ENCODE measurements around the gene SENP6.
"Not testable (repeated sequence)": the region's sequence is repeated elsewhere in the genome, so short reads cannot be mapped to it uniquely, and the experiment has no call there.

Gene SENP6

DNA sequence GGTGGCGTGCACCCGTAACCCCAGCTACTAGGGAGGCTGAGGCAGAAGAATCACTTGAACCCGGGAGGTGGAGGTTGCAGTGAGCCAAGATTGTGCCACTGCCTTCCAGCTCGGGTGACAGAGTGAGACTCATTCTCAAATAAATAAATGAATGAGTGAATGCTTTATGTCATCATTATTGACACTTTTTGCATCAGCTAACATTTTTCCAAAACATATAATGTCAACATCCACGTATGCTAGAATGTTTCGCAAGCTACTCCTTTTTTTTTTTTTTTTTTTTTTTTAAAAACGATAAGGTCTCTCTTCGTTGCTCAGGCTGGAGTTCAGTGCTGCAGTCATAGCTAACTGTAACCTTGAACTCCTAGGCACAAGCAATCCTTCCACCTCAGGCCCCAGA lies 72.2 kb downstream of the SENP6 start:
- no peak for DNase-seq

DNA sequence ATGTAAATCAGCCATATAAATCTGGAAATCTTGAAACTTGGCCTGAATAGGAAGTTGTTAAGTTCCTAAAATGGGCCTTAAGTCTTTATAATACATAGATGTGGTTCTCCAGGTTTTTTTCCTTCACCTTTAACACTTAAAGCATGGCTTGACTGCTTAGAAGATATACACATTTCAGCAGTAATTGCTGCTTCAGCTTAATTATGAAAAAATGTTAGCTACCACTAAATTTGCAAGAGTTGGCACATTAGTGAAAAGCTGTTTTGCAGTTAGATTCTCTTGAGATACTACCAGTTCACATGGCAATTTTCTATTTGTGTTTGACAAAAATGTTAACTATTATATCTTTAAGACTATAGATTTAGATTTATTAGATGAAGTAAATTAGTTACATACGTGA lies 74.7 kb downstream of the SENP6 start:
- DNase-seq = no peak

DNA sequence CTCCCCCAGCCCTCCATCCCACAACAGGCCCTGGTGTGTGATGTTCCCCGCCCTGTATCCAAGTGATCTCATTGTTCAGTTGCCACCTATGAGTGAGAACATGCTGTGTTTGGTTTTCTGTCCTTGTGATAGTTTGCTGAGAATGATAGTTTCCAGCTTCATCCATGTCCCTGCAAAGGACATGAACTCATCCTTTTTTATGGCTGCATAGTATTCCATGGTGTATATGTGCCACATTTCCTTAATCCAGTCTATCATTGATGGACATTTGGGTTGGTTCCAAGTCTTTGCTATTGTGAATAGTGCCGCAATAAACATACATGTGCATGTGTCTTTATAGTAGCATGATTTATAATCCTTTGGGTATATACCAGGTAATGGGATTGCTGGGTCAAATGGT lies 80.9 kb downstream of the SENP6 start:
- not testable (repeated sequence) for DNase-seq

DNA sequence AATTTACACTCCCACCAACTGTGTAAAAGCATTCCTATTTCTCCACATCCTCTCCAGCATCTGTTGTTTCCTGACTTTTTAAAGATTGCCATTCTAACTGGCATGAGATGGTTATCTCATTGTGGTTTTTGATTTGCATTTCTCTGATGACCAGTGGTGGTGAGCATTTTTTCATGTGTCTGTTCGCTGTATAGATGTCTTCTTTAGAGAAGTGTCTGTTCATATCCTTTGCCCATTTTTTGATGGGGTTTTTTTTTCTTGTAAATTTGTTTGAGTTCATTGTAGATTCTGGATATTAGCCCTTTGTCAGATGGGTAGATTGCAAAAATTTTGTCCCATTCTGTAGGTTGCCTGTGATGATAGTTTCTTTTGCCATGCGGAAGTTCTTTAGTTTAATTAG lies 81.3 kb downstream of the SENP6 start:
- DNase-seq = not testable (repeated sequence)

DNA sequence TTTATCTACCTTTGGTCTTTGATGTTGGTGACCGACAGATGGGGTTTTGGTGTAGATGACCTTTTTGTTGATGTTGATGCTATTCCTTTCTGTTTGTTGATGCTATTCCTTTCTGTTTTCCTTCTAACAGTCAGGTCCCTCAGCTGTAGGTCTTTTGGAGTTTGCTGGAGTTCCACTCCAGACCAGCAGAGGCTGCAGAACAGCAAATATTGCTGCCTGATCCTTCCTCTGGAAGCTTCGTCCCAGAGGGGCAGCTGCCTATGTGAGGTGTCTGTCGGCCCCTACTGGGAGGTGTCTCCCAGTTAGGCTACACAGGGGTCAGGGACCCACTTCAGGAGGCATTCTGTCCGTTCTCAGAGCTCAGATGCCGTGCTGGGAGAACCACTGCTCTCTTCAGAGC lies 85.9 kb downstream of the SENP6 start:
- DNase-seq = not testable (repeated sequence)

DNA sequence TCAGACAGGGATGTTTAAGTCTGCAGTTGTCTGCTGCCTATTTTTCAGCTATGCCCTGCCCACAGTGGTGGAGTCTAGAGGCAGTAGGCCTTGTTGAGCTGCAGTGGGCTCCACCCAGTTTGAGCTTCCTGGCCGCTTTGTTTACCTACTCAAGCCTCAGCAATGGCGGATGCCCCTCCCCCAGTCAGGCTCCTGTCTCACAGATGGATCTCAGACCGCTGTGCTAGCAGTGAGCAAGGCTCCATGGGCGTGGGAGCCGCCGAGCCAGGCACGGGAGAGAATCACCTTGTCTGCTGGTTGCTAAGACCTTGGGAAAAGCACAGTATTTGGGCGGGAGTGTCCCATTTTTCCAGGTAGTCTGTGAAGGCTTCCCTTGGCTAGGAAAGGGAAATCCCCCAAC lies 86.3 kb downstream of the SENP6 start:
- not testable (repeated sequence) for DNase-seq

DNA sequence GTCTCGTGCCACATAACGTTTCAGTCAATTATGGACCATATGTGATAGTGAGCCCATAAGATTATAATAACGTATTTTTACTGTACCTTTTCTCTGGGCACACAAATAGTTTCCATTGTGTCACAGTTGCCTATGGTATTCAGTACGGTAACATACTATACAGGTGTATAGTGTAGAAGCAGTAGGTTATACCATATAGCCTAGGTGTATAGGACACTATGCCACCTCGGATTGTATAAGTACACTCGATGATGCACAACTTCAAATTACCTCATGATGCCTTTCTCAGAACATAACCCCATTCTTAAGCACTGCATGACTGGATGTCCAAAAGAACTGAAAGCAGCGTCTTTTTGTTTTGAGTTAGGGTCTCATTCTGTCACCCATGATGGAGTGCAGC lies 87.9 kb downstream of the SENP6 start:
- no peak for DNase-seq

DNA sequence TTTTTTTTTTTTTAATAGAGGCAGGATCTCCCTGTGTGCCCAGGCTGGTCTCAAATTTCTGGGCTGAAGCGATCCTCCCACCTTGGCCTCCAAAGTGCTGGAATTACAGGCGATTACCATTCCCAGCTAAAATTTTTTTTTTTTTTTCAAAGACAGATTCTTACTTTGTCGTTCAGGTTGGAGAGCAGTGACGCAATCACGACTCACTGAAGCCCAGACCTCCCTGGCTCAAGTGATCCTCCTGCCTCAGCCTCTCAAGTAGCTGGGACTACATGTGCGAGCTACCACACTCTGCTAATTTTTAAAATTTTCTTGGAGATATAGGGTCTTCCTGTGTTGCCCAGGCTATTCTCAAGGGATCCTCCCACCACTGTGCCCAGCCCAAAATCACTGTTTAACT lies 89.3 kb downstream of the SENP6 start:
- DNase-seq = no peak

DNA sequence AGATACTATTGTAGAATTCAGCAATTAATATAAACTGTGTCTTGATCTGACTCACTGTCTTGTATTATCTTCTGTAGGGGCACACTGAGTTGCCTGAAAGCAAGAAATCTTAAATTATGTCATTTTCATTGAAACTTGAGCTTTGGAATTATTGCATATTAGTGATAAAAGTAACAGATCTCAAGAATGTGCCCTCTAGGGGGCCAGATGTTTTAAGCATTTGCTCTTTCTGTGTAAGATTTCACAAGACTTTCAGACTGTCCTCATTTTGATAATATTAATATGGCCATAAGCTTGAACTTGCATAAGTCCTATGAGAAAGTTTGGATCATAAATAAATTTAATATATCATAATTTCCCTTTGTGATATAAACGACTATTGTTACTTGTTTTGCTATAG lies 91.9 kb downstream of the SENP6 start:
- no peak for DNase-seq

DNA sequence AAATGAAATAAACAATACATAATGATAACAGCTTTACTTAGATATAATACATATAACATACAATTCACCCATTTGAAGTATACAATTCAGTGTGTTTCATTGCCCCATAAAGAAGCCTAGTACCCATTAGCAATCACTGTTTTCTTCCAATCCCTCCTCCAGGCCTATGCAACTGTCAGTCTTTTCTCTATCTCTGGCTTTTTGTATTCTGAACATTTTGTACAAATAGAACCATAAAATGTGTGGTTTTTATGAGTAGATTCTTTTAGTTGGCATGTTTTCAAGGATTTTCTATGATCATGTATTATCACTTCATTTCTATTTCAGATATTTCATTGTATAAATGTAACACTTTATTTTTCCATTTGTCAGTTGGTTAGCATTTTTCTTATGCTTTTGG lies 92.7 kb downstream of the SENP6 start:
- no peak for DNase-seq

DNA sequence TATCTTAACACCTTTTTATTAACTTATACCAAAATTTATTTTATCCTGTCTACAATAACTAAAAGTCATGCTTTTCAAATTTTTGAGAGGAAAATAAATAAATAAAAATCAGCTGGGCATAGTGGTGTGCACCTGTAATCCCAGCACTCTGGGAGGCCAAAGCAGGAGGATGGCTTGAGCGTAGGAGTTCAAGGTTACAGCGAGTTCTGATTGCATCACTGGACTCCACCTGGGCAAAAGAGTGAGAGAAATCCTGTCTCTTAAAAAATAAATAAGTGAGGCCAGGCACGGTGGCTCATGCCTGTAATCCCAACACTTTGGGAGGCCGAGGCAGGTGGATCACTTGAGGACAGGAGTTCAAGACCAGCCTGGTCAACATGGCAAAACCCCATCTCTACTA lies 106.7 kb downstream of the SENP6 start:
- DNase-seq = not testable (repeated sequence)

DNA sequence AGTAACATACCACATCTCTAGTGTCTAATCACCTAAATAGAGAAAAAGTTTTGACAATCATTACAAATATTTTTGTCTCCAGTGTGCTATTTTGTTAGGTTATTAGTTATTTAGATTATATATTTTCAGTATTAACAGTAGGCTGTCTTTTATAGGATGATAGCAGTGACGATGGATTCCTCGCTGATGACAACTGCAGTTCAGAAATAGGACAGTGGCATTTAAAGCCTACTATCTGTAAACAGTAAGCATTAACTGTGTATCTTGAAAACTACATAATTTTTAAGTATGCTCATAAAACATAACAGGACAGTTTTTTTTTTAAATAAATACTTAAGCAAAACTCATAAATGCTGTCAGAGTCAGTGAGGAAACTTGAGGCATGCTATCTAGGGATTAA lies 109.5 kb downstream of the SENP6 start:
- no peak for DNase-seq

DNA sequence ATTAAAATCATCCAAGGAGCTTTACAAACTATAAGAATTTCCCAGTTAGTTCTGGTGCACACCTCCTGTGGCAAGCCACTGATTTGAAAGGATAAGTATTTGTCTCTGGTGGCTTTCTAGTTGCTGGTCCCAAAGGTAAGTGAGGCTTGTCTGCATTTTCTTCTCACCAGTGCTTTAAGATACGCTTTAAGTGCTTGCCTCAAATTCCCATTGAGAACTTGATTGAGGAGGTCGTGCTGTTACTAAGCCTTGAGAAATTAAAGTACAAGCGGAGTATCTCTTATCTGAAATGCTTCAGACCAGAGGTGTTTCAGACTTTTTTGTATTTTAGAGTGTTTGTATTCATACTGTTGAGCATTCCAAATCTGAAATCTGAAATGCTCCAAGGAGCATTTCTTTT lies 117.5 kb downstream of the SENP6 start:
- no peak for DNase-seq

DNA sequence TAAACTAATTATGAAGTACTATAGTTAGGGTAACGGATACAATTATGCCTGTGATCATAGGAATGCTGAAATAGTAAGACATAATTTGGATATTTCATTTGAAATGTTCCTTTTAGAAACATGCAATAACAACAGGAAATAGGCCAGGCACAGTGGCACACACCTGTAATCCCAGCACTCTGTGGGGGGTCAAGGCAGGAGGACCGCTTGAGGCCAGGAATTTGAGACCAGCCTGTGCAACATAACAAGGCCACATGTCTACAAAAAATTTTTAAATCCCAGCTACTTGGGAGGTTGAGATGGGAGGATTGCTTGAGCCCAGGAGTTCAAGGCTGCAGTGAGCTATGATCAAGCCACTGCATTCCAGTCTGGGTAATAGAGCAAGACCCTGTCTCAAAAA lies 121.7 kb downstream of the SENP6 start:
- DNase-seq = no peak

DNA sequence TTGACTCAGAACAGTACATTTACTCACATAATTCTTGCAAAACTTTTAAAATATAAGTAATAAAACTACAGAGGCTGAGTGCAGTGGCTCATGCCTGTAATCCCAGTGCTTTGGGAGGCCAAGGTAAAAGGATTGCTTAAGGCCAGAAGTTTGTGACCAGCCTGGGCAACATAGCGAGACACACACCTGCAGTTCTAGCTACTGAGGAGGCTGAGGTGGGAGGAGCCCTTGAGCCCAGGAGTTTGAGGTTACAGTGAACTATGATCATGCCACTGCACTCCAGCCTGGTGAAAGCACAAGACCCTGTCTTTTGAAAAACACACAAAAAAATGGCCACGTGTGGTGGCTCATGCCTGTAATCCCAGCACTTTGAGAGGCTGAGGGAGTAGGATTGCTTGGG lies 125.5 kb downstream of the SENP6 start:
- no peak for DNase-seq

DNA sequence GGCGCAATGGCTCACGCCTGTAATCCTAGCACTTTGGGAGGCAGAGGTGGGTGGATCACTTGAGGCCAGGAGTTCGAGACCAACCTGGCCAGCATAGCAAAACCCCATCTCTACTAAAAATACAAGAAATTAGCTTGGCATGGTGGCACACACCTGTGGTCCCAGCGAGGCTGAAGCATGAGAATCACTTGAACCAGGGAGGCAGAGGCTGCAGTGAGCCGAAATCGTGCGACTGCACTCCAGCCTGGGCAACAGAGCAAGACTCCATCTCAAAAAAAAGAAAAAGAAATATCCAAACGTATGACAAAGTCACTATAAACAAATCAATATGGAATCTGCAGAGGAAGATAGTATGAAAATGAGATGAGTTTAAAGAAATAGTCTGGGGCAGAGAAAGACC lies 129.3 kb downstream of the SENP6 start:
- DNase-seq = not testable (repeated sequence)

DNA sequence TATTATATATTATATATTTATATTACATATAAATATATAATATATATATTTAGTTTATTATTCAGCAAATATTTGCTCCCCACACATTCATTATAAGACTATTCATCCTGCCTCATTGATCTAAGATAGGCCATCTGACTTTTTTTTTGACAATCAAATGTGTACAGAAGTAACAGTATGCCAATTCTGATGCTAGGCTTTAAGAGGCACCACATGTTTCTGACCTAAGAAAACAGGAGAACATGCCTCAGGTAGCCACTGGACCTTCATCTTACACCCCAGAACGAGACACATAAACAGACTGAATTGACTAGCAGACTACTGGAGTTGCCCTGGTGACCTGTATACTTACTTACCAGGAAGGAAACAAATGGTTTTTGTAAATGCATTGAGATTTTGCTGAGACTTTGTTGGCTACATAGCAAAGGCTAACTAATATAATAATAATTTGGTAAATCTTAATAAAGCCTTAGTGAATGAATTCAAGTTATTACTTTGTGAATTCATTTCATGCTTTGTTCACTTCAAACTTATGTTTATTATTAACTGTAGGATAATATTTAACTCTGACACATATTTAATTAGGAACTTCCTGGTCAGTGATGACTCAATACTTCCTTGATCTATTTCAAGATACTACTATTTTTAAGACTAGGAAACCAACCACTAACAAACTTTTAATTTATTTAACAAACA lies 134.0 kb downstream of the SENP6 start:
- DNase-seq = no peak

DNA sequence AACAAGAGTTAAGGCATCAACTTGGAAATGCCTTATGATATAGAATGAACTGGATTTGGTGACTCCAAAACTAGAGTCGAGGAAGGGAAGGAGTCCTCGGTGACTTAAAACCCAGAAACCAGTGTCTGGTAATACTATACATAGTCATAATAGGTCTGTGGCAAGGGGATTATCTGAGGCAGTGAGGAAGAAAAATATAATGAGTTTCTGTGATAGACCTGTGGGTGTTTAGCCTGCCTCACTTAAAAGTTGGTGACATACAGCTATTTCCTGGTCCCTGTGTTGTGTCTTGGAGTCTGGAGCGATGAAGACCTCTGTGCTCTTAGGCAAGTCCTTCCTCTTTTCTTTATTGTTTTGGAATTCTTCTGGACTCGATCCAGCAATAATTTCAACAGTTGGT lies 142.3 kb downstream of the SENP6 start:
- DNase-seq = no peak

DNA sequence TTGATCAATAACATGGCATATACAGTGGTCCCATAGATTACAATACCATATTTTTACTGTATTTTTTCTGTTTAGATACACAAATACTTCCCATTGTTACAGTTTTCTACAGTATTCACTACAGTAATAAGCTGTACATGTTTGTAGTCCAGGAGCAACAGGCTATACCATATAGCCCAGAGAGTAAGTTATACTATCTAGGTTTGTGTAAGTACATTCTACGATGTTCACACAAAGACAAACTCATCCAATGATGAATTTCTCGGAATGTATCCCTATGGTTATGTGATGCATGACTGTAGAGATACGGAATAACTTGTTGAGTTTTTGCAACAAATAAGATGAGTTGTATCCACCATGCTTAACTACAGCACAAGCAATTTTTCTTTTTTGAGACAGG lies 143.7 kb downstream of the SENP6 start:
- no peak for DNase-seq

DNA sequence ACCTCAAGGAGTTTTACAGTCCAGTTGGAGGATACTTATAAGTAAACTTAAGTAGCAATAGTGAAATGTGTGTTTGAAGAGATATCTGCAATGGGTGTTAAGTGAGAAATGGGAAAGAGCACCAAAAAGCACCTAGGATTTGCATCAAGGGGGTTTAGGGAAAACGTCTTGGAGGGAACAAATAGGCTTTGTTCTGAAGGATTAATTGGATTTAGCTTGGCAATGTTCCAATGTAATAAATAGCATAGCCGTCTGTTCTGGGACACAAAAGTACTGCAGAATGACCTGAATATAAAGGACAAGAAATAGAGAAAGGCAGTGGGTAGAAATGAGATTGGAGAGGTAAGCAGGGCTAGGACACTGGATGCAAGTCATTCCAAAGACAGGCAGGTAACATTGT lies 144.5 kb downstream of the SENP6 start:
- no peak for DNase-seq

DNA sequence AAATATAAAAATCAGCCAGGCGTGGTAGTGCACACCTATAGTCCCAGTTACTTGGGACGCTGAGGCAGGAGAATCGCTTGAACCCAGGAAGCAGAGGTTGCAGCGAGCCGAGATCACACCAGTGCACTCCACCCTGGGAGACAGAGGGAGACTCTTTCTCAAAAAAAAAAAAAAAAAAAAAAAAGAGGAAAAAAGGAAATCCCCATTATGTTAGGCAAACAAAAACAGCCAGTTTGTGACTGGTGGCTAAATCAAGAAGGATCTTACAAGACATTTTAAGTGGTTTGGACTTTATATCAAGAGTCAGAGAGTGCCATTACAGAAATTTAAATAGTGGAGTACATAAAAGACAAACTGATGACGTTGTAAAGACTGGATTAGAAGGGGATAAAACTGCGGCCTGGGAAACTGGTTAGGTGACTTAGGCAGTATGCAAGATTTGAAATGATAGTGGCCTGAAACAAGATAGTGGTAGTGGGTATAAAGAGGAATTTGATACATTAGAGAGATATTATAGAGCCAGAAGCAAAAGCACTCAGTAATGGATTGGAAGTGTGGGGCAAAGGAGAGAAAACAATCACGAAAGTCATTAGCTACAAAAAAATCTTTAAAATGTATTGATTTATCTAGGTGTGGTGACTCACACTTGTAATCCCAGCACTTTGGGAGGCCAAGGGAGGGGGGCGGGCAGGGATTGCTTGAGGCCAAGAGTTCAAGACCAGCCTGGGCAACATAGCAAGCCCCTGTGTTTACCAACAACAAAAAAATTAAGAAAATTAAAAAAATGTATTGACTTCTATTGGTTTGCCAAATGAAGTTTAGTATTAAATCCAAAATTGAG lies 145.7 kb downstream of the SENP6 start:
- DNase-seq = no peak

DNA sequence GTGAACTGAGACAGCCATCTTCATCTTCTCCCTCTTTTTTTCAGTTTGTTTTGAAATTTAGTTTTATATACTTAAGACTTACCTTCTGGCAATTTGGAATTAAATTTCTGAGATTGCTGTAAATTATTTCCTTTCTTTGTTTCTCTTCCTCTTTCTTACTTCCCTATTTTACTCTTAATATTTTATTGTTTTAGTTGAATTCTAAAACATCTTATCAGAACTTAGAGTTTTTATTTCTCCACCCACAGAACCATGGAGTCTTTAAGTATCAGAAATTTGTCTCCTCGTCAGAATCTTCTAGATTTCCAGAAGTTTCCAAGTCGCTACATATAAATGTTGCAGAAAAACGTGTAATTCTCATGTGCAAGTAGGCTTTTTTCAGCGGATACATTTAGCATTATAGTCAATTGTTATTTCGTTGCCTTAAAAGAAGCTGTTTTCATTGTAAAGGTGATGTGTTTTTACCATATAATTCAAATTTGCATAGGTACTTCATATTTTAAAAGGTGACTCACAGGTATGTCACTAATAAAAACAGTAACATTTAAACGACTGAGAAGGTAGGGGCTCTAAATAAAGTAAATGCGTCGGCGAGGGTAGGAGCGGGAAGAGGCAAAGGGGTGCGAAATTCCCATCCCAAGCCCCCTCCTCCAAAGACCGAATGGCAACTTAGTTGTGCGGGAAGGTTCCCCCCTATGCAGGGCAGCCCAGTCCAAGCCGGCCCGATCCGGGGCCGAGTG lies 146.5 kb downstream of the SENP6 start:
- no peak for DNase-seq

DNA sequence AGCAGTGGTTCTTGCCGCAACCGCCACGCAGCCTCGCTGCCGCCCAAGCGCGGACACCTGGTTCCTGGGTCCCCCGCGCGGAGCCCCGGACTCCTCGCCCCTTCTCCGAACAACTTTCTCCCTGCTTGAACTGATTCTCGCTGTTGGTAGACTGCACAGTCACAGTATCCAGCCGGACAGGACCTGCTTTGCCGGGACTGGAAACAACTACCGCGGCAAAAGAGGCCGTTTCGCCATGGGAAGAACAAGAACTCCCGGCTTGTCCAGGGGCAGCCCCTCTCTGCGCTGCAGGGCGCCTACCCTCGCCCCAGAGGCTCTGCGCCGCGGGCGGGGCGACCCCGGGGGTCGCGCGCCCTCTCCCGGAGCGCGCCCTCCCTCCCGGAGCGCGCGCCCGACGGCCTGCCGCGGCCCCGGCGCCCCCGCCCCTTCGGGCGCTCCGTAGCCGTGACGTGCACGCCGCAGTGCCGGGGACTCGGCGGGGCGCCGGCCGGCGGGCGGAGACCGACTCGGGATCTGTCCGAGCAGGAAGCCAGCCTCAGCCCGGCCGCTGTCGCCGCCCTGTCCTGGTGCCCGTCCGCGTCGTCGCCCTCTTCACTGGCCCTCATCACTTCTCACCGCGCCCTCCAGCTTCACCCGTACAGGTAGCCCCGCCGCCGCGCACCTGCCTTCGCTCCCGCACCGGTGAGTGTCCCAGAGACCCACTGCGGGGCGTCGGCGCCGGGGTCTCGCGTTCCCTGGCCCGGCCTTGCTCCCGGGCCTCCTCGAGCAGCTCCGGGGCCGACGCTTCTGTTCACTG lies 147.3 kb downstream of the SENP6 start, which contains the start of gene MYO6:
MYO6 (plus strand) TSS at position 497 of the 796 bp plus-strand sequence. CDS start 68,309 bp downstream, outside the sequence.
- no peak for DNase-seq
